IMR-90 (cell line): ENCODE data around the gene TAF6L. TPM values are rescaled to one million over a fixed set of nuclear protein-coding genes. Genes with fewer than 3 reads are reported as not detected.

Experiments used
- ATAC-seq: fragments of 200-7000 bp; cut with Tn5 transposase; 2 replicates; pipeline ENCODE4 v1.9.1; 2020; ENCODE audit warnings: low read depth, mild to moderate bottlenecking, moderate library complexity
- BruUV-seq: library from RNA; stranded (reverse); fragments of 400-500 nt; replicated peaks from 2 replicates; lab custom pipeline; 2021; lab: Mats Ljungman, UMichigan
- CTCF ChIA-PET: fragments of 300-600 bp; formaldehyde crosslinking; extraction: SDS; loops from one replicate; lab custom pipeline; 2021; ENCODE audit warnings: antibody characterized with exemption; lab: Yijun Ruan, JAX
- POLR2A ChIA-PET: fragments of 300-600 bp; sonication (Branson Sonifier 250); formaldehyde crosslinking; loops from one replicate; lab custom pipeline; 2022; ENCODE audit warnings: antibody characterized with exemption; ENCODE audit not compliant: unreplicated experiment; lab: Charles Lee
- DNase-seq: peaks from one replicate; pipeline ENCODE4 v3.0.0; 2013
- H2AFZ ChIP-seq: replicated peaks from 2 replicates; pipeline ENCODE3; 2013; ENCODE audit warnings: low read length, mild to moderate bottlenecking; ENCODE audit not compliant: poor library complexity
- H2AK5ac ChIP-seq: 2 replicates; pipeline ENCODE4 v1.6.1; 2013; ENCODE audit warnings: low read depth, low read length, inconsistent platforms
- H2AK9ac ChIP-seq: replicated peaks from 2 replicates; pipeline ENCODE3; 2013; ENCODE audit warnings: mild to moderate bottlenecking, low read depth, low read length, moderate library complexity; ENCODE audit not compliant: poor library complexity
- H2BK120ac ChIP-seq: 2 replicates; pipeline ENCODE4 v1.6.1; 2013; ENCODE audit warnings: low read depth, low read length, inconsistent platforms
- H2BK15ac ChIP-seq: 3 replicates; pipeline ENCODE4 v1.6.1; 2013; ENCODE audit warnings: low read depth, low read length, inconsistent platforms
- H2BK20ac ChIP-seq: 2 replicates; pipeline ENCODE4 v1.6.1; 2013; ENCODE audit warnings: low read depth, mild to moderate bottlenecking, inconsistent platforms, low read length, moderate library complexity
- H2BK5ac ChIP-seq: 2 replicates; pipeline ENCODE4 v1.6.1; 2013; ENCODE audit warnings: mild to moderate bottlenecking, low read depth, low read length, inconsistent platforms; ENCODE audit not compliant: poor library complexity, severe bottlenecking
- H3K14ac ChIP-seq: replicated peaks from 2 replicates; pipeline ENCODE4 v1.6.1; 2013; ENCODE audit warnings: low read depth, low read length, inconsistent platforms
- H3K18ac ChIP-seq: 2 replicates; pipeline ENCODE4 v1.6.1; 2013; ENCODE audit warnings: low read depth, low read length, control low read depth
- H3K23ac ChIP-seq: 2 replicates; pipeline ENCODE4 v1.6.1; 2013; ENCODE audit warnings: low read depth, low read length, inconsistent platforms
- H3K27ac ChIP-seq: 2 replicates; pipeline ENCODE4 v1.5.1; 2013; ENCODE audit warnings: mild to moderate bottlenecking, control low read depth, low read length; ENCODE audit not compliant: insufficient read depth
- H3K27me3 ChIP-seq: 2 replicates; pipeline ENCODE4 v1.6.1; 2013; ENCODE audit warnings: low read length; ENCODE audit not compliant: control insufficient read depth, insufficient read depth
- H3K36me3 ChIP-seq: 2 replicates; pipeline ENCODE4 v1.6.1; 2013; ENCODE audit warnings: low read length, mixed read lengths; ENCODE audit not compliant: control insufficient read depth, insufficient read depth
- H3K4ac ChIP-seq: 2 replicates; pipeline ENCODE4 v1.6.1; 2013; ENCODE audit warnings: low read depth, low read length, inconsistent platforms
- H3K4me1 ChIP-seq: 2 replicates; pipeline ENCODE4 v1.6.1; 2013; ENCODE audit warnings: low read length, mixed read lengths; ENCODE audit not compliant: control insufficient read depth, insufficient read depth
- H3K4me2 ChIP-seq: 2 replicates; pipeline ENCODE4 v1.6.1; 2013; ENCODE audit warnings: low read depth, mild to moderate bottlenecking, control low read depth, low read length, moderate library complexity
- H3K4me3 ChIP-seq: 2 replicates; pipeline ENCODE4 v1.5.1; 2013; ENCODE audit warnings: low read depth, mild to moderate bottlenecking, control low read depth, low read length, moderate library complexity; ENCODE audit not compliant: insufficient read depth
- H3K56ac ChIP-seq: 2 replicates; pipeline ENCODE4 v1.6.1; 2013; ENCODE audit warnings: low read length, inconsistent platforms; ENCODE audit not compliant: insufficient read depth; ENCODE audit errors: extremely low read depth
- H3K79me1 ChIP-seq, 2 experiments: 2 replicates each; pipeline ENCODE4 v1.6.1; 2013; ENCODE audit warnings: low read length in 2 of 2, inconsistent platforms in 1 of 2, low read depth in 1 of 2
- H3K9ac ChIP-seq: 2 replicates; pipeline ENCODE4 v1.6.1; 2013; ENCODE audit warnings: low read depth, low read length, control low read depth
- H3K9me1 ChIP-seq: 2 replicates; pipeline ENCODE4 v1.6.1; 2013; ENCODE audit warnings: low read length, inconsistent platforms; ENCODE audit not compliant: insufficient read depth
- H3K9me3 ChIP-seq: 2 replicates; pipeline ENCODE4 v1.6.1; 2013; ENCODE audit warnings: low read length; ENCODE audit not compliant: control insufficient read depth, insufficient read depth
- H4K20me1 ChIP-seq: 2 replicates; pipeline ENCODE4 v1.6.1; 2013; ENCODE audit warnings: low read length, inconsistent platforms; ENCODE audit not compliant: insufficient read depth
- H4K5ac ChIP-seq: 2 replicates; pipeline ENCODE4 v1.6.1; 2013; ENCODE audit warnings: mild to moderate bottlenecking, low read depth, low read length, control low read depth
- H4K8ac ChIP-seq, 2 experiments: 2 replicates each; pipeline ENCODE4 v1.6.1; 2013; ENCODE audit warnings: low read depth in 2 of 2, low read length in 2 of 2, control low read depth in 1 of 2, inconsistent platforms in 1 of 2
- H4K91ac ChIP-seq: 2 replicates; pipeline ENCODE4 v1.6.1; 2013; ENCODE audit warnings: low read depth, low read length, inconsistent platforms; ENCODE audit not compliant: insufficient read depth
- BHLHE40 ChIP-seq: fragments of 150-350 bp; IDR thresholded peaks from 2 replicates; pipeline ENCODE4 v1.6.1; 2016; ENCODE audit warnings: mild to moderate bottlenecking, low read depth, low read length
- CEBPB ChIP-seq: IDR thresholded peaks from 2 replicates; pipeline ENCODE4 v1.6.1; 2012; ENCODE audit warnings: low read depth, low read length, improper control_type of control experiment
- CHD1 ChIP-seq: IDR thresholded peaks from 2 replicates; pipeline ENCODE4 v1.6.1; 2012; ENCODE audit warnings: low read depth, low read length, improper control_type of control experiment
- CTCF ChIP-seq: conservative IDR thresholded peaks from 2 replicates; pipeline ENCODE4 v1.5.1; 2012; ENCODE audit warnings: mild to moderate bottlenecking, low read depth, low read length, improper control_type of control experiment
- ELK1 ChIP-seq: fragments of 150-350 bp; IDR thresholded peaks from 2 replicates; pipeline ENCODE4 v1.6.1; 2016; ENCODE audit warnings: low read depth, mild to moderate bottlenecking, low read length, moderate library complexity, borderline replicate concordance
- FOS ChIP-seq: fragments of 150-350 bp; IDR thresholded peaks from 2 replicates; pipeline ENCODE4 v1.6.1; 2016; ENCODE audit warnings: low read depth, low read length
- MAFK ChIP-seq: IDR thresholded peaks from 2 replicates; pipeline ENCODE4 v1.6.1; 2012; ENCODE audit warnings: low read depth, low read length, improper control_type of control experiment
- MAZ ChIP-seq: IDR thresholded peaks from 2 replicates; pipeline ENCODE4 v1.6.1; 2012; ENCODE audit warnings: low read depth, mild to moderate bottlenecking, low read length, improper control_type of control experiment, moderate library complexity, borderline replicate concordance
- MXI1 ChIP-seq: IDR thresholded peaks from 2 replicates; pipeline ENCODE4 v1.6.1; 2012; ENCODE audit warnings: low read depth, mild to moderate bottlenecking, low read length, moderate library complexity, borderline replicate concordance
- NFE2L2 ChIP-seq: fragments of 150-350 bp; IDR thresholded peaks from 2 replicates; pipeline ENCODE4 v1.6.1; 2016; ENCODE audit warnings: low read depth, mild to moderate bottlenecking, low read length
- POLR2A ChIP-seq: IDR thresholded peaks from 2 replicates; pipeline ENCODE4 v1.6.1; 2012; ENCODE audit warnings: mild to moderate bottlenecking, low read depth, low read length
- RAD21 ChIP-seq: IDR thresholded peaks from 2 replicates; pipeline ENCODE4 v1.6.1; 2012; ENCODE audit warnings: low read length, improper control_type of control experiment
- RCOR1 ChIP-seq: IDR thresholded peaks from 2 replicates; pipeline ENCODE4 v1.6.1; 2012; ENCODE audit warnings: mild to moderate bottlenecking, low read length, improper control_type of control experiment; ENCODE audit not compliant: insufficient replicate concordance
- RFX5 ChIP-seq: IDR thresholded peaks from 2 replicates; pipeline ENCODE4 v1.8.0; 2012; ENCODE audit warnings: low read depth, mild to moderate bottlenecking, low read length, moderate library complexity
- SMC3 ChIP-seq: fragments of 150-350 bp; IDR thresholded peaks from 2 replicates; pipeline ENCODE4 v1.6.1; 2016; ENCODE audit warnings: low read depth, mild to moderate bottlenecking, antibody characterized with exemption, low read length, moderate library complexity
- USF2 ChIP-seq: fragments of 150-350 bp; IDR thresholded peaks from 2 replicates; pipeline ENCODE4 v1.6.1; 2017; ENCODE audit warnings: mild to moderate bottlenecking, antibody characterized with exemption, low read length, low read depth
- WGBS, 2 experiments: methylation state at CpG; one replicate each; pipeline versions ENCODE4 v1.1.5 to v1.1.7; 2013; ENCODE audit warnings: missing lambda C conversion rate in 2 of 2; ENCODE audit not compliant: insufficient read length in 1 of 2; ENCODE audit errors: extremely low coverage in 2 of 2; 5-methylcytosine and 5-hydroxymethylcytosine counted together
- dilution Hi-C: fragments of 300-500 bp; cut with HindIII; formaldehyde crosslinking; loops from one replicate; pipeline ENCODE4 v1.14.3; 2018; ENCODE audit warnings: low sequenced_read_pairs; ENCODE audit not compliant: unreplicated experiment
- in situ Hi-C: fragments of 300-500 bp; cut with MboI; formaldehyde crosslinking; loops from 3 replicates; pipeline ENCODE4 v1.14.3; 2019; ENCODE audit warnings: low sequenced_read_pairs, inconsistent platforms, mixed read lengths
- intact Hi-C: fragments of 100-400 bp; cut with micrococcal nuclease; formaldehyde crosslinking; loops from 2 replicates; pipeline ENCODE4 v1.10.0; 2022
- polyA plus RNA-seq, 3 experiments: library from polyadenylated mRNA; depleted of rRNA; stranded (reverse); fragments of >200 nt; gene quantifications; 2 replicates each; pipeline ENCODE4 v1.2.3, GENCODE V29; 2012; ENCODE audit warnings: low replicate concordance in 1 of 3
- total RNA-seq: library from RNA; depleted of rRNA; stranded (reverse); fragments of >200 nt; gene quantifications from 2 replicates; pipeline ENCODE4 v1.2.3, GENCODE V29; 2012

TAF6L gene
- total and polyA plus RNA-seq, 2 of the 4 experiments (the other 2 are of a cell fraction) = 9.5 to 13.5 TPM

- Histone ChIP-seq H3K56ac (no peak overlapping the region), H2BK15ac (no peak overlapping the region), H3K4me3 (no peak overlapping the region), H2AK9ac (no peak overlapping the region), H2AK5ac (no peak overlapping the region), H3K27ac (no peak overlapping the region), H4K5ac (no peak overlapping the region), H2BK20ac (no peak overlapping the region), H4K20me1 (no peaks in the 10 kb centered on the region), H3K23ac (no peak overlapping the region), H3K79me1 (peaks cover 9 to 30% of the 10 kb centered on the region in 2 experiments; a peak in 3 of 4 replicates), H3K9me1 (peaks cover 3% of the 10 kb centered on the region; the same call in 1 of the 2 replicates), H4K91ac (no peak overlapping the region), H3K4me2 (no peak overlapping the region), H4K8ac (no peak overlapping the region), H3K18ac (no peak overlapping the region), H3K9me3 (no peaks in the 10 kb centered on the region), H3K9ac (no peak overlapping the region), H2AFZ (no peak overlapping the region), H2BK120ac (no peak overlapping the region), H2BK5ac (no peak overlapping the region), H3K4ac (no peak overlapping the region), H3K36me3 (peaks cover 12% of the 10 kb centered on the region), H3K4me1 (no peaks in the 10 kb centered on the region), H3K27me3 (no peaks in the 10 kb centered on the region), H3K14ac (no peak overlapping the region)
- DNase-seq (no peak), ATAC-seq (no peak)
- intact Hi-C loops = no loop called here
- TF ChIP-seq USF2 (no peak), MXI1 (no peak), NFE2L2 (no peak), FOS (no peak), RFX5 (no peak), MAFK (no peak), SMC3 (no peak), ELK1 (no peak), RCOR1 (no peak), MAZ (no peak), POLR2A (no peak), CHD1 (no peak), RAD21 (no peak), CEBPB (no peak), CTCF (no peak), BHLHE40 (no peak)
- in situ Hi-C loops = no loop called here
- 100% methylated on average over 1 of the region's 10 CpGs; no CpG with 5 or more reads in 1 of the 2 experiments for WGBS, 2 experiments
- ChIA-PET CTCF (interaction anchor here (0.5 kb wide), 1 partner anchor 64 kb away, joined by 3 read pairs; no protein-coding TSS in a partner anchor), POLR2A (no interaction called here)
- BruUV-seq = no TSS peak
- dilution Hi-C loops = no loop called here
Observed at GRCh38 chr11:62755086-62755615, 16.0 kb upstream of the TAF6L start.
